Duodenal mucosa (tissue), 2 donors: ENCODE measurements around the gene FCHSD2.
A peak's percentile ranks its signal among the peaks of the same experiment; 100 is the strongest.

Experiments used
- H3K27ac ChIP-seq: one replicate; pipeline ENCODE4 v1.7.0; 2013; ENCODE audit warnings: low read depth, low read length
- H3K27me3 ChIP-seq, 2 donors: one replicate each; pipeline ENCODE4 v1.7.0; 2013; ENCODE audit warnings: low read length in 2 of 2, control low read depth in 1 of 2; ENCODE audit not compliant: insufficient read depth in 2 of 2, control insufficient read depth in 1 of 2
- H3K36me3 ChIP-seq, 2 donors: one replicate each; pipeline ENCODE4 v1.7.0; 2013; ENCODE audit warnings: low read length in 2 of 2, control low read depth in 1 of 2; ENCODE audit not compliant: insufficient read depth in 2 of 2, control insufficient read depth in 1 of 2
- H3K4me1 ChIP-seq, 2 donors: one replicate each; pipeline ENCODE4 v1.7.0; 2013; ENCODE audit warnings: low read length in 2 of 2, control low read depth in 1 of 2; ENCODE audit not compliant: insufficient read depth in 2 of 2, control insufficient read depth in 1 of 2
- H3K4me3 ChIP-seq, 2 donors: one replicate each; pipeline ENCODE4 v1.7.0; 2013; ENCODE audit warnings: low read length in 2 of 2, low read depth in 1 of 2
- H3K9ac ChIP-seq, 2 donors: one replicate each; pipeline ENCODE4 v1.7.0; 2013; ENCODE audit warnings: low read length in 2 of 2, low read depth in 1 of 2
- H3K9me3 ChIP-seq, 2 donors: one replicate each; pipeline ENCODE4 v1.7.0; 2013; ENCODE audit warnings: low read length in 2 of 2, control low read depth in 1 of 2; ENCODE audit not compliant: control insufficient read depth in 1 of 2

Gene FCHSD2

GRCh38 chr11:73152086-73152853, 10.2 kb upstream of the FCHSD2 start:
- Histone ChIP-seq H3K4me1 (peaks cover 34 to 44% of the 10 kb centered on the region in 2 donors), H3K9me3 (no peaks in the 10 kb centered on the region), H3K27ac (no peak overlapping the region)

GRCh38 chr11:73151416-73151815, 9.3 kb upstream of the FCHSD2 start:
- Histone ChIP-seq H3K36me3 (no peaks in the 10 kb centered on the region), H3K9ac (no peak overlapping the region), H3K4me1 (peaks cover 32 to 36% of the 10 kb centered on the region in 2 donors), H3K27ac (no peak overlapping the region), H3K27me3 (no peaks in the 10 kb centered on the region), H3K9me3 (no peaks in the 10 kb centered on the region), H3K4me3 (no peak overlapping the region)

More at GRCh38 chr11:73152086-73152853, 10.2 kb upstream of the FCHSD2 start:
- H3K27me3 ChIP-seq: no peaks in the 10 kb centered on the region
- no peaks in the 10 kb centered on the region for H3K36me3 ChIP-seq
- H3K9ac ChIP-seq: no peak overlapping the region
- H3K4me3 ChIP-seq: no peak overlapping the region

- Histone ChIP-seq H3K27me3 (no peaks in the 10 kb centered on the region), H3K36me3 (no peaks in the 10 kb centered on the region), H3K9me3 (no peaks in the 10 kb centered on the region), H3K4me3 (no peak overlapping the region), H3K27ac (no peak overlapping the region), H3K9ac (no peak overlapping the region), H3K4me1 (peaks cover 20 to 26% of the 10 kb centered on the region in 2 donors)
Observed at GRCh38 chr11:73149105-73149504, 7.0 kb upstream of the FCHSD2 start.

- Histone ChIP-seq H3K27me3 (no peaks in the 10 kb centered on the region), H3K27ac (no peak overlapping the region), H3K4me3 (no peak overlapping the region), H3K4me1 (peaks cover 20 to 25% of the 10 kb centered on the region in 2 donors), H3K36me3 (no peaks in the 10 kb centered on the region), H3K9ac (no peak overlapping the region), H3K9me3 (no peaks in the 10 kb centered on the region)
Observed at GRCh38 chr11:73147771-73148681, 5.9 kb upstream of the FCHSD2 start.

GRCh38 chr11:73145986-73146575, 4.0 kb upstream of the FCHSD2 start:
- H3K9ac ChIP-seq: no peak overlapping the region
- no peak overlapping the region for H3K27ac ChIP-seq
- no peak overlapping the region for H3K4me3 ChIP-seq
- no peaks in the 10 kb centered on the region for H3K27me3 ChIP-seq
- H3K9me3 ChIP-seq: no peaks in the 10 kb centered on the region
- H3K4me1 ChIP-seq: peaks cover 15 to 18% of the 10 kb centered on the region in 2 donors
- H3K36me3 ChIP-seq: no peaks in the 10 kb centered on the region

- H3K36me3 ChIP-seq: no peaks in the 10 kb centered on the region
- H3K9me3 ChIP-seq: no peaks in the 10 kb centered on the region
- H3K9ac ChIP-seq: peak overlapping the region; percentile 54 to 89
- peaks cover 19 to 31% of the 10 kb centered on the region in 2 donors for H3K4me1 ChIP-seq
- peak overlapping the region; percentile 80 to 93 for H3K4me3 ChIP-seq
- H3K27me3 ChIP-seq: no peaks in the 10 kb centered on the region
- peak overlapping the region; percentile 94 for H3K27ac ChIP-seq
Observed at GRCh38 chr11:73143126-73143838, 1.2 kb upstream of the FCHSD2 start.

- Histone ChIP-seq H3K36me3 (no peaks in the 10 kb centered on the region), H3K27me3 (no peaks in the 10 kb centered on the region), H3K9me3 (no peaks in the 10 kb centered on the region), H3K9ac (peak overlapping the region; percentile 54 to 90), H3K27ac (peak overlapping the region; percentile 94), H3K4me1 (peaks cover 16 to 25% of the 10 kb centered on the region in 2 donors), H3K4me3 (peak overlapping the region; percentile 89 to 93)
Observed at GRCh38 chr11:73141309-73142127, 600 bp downstream of the FCHSD2 start.

- no peaks in the 10 kb centered on the region for H3K27me3 ChIP-seq
- H3K4me3 ChIP-seq: peak overlapping the region; percentile 89 to 93
- peak overlapping the region; percentile 30 for H3K27ac ChIP-seq
- H3K36me3 ChIP-seq: no peaks in the 10 kb centered on the region
- H3K9ac ChIP-seq: peak overlapping the region; percentile 54 to 90
- no peaks in the 10 kb centered on the region for H3K9me3 ChIP-seq
- peaks cover 16 to 25% of the 10 kb centered on the region in 2 donors for H3K4me1 ChIP-seq
Observed at GRCh38 chr11:73141031-73141308, 1.1 kb downstream of the FCHSD2 start.
